Type B pancreatic cell (in vitro differentiated cells): ENCODE data around the gene TSC22D4. TPM values are rescaled to one million over a fixed set of nuclear protein-coding genes. Genes with fewer than 3 reads are reported as not detected.
"Not testable (repeated sequence)": the region's sequence is repeated elsewhere in the genome, so short reads cannot be mapped to it uniquely, and the experiment has no call there.

ENCODE experiments used
- DNase-seq: peaks from one replicate; pipeline ENCODE4 v3.0.0; 2021; ENCODE audit warnings: mixed read lengths; ENCODE audit not compliant: unreplicated experiment; ENCODE audit errors: extremely low spot score
- H3K27ac Mint-ChIP-seq: 2 replicates; pipeline ENCODE4 v1.8.0; 2021; ENCODE audit warnings: mild to moderate bottlenecking, mixed read lengths
- H3K27me3 Mint-ChIP-seq: 2 replicates; pipeline ENCODE4 v1.8.0; 2021; ENCODE audit warnings: mixed read lengths
- H3K36me3 Mint-ChIP-seq: 2 replicates; pipeline ENCODE4 v1.8.0; 2021; ENCODE audit warnings: mixed read lengths
- H3K4me1 Mint-ChIP-seq: one replicate; pipeline ENCODE4 v1.8.0; 2021; ENCODE audit warnings: mixed read lengths; ENCODE audit not compliant: unreplicated experiment
- H3K4me3 Mint-ChIP-seq: 2 replicates; pipeline ENCODE4 v1.8.0; 2021; ENCODE audit warnings: mild to moderate bottlenecking, mixed read lengths
- H3K9me3 Mint-ChIP-seq: 2 replicates; pipeline ENCODE4 v1.8.0; 2021; ENCODE audit warnings: mixed read lengths
- CTCF ChIP-seq: fragments of 200-600 bp; sonication (generic); conservative IDR thresholded peaks from 2 replicates; pipeline ENCODE4 v1.5.0; 2021; ENCODE audit warnings: antibody characterized with exemption, mild to moderate bottlenecking
- total RNA-seq: library from RNA; stranded (reverse); gene quantifications from 2 replicates; pipeline ENCODE4 v1.2.1, GENCODE V29; 2021; ENCODE audit warnings: low replicate concordance

TSC22D4 gene
- total RNA-seq, 1 donor from 2014 or later: 45.3 TPM

GRCh38 chr7:100444311-100445278, 34.4 kb downstream of the TSC22D4 start:
- Mint-ChIP-seq H3K27ac (peak overlapping the region; percentile 75), H3K4me1 (peaks cover 9% of the 10 kb centered on the region), H3K27me3 (no peaks in the 10 kb centered on the region), H3K4me3 (peak overlapping the region; percentile 5), H3K36me3 (no peaks in the 10 kb centered on the region), H3K9me3 (no peaks in the 10 kb centered on the region)
- DNase-seq: no peak
- TF ChIP-seq CTCF: no peak

- Mint-ChIP-seq H3K4me1 (peaks cover 9% of the 10 kb centered on the region), H3K27me3 (no peaks in the 10 kb centered on the region), H3K4me3 (peak overlapping the region; percentile 50), H3K9me3 (no peaks in the 10 kb centered on the region), H3K27ac (peak overlapping the region; percentile 85), H3K36me3 (no peaks in the 10 kb centered on the region)
- no peak for DNase-seq
- TF ChIP-seq CTCF: no peak
Measured at GRCh38 chr7:100443096-100443840, 35.7 kb downstream of the TSC22D4 start.

GRCh38 chr7:100441641-100442535, 37.1 kb downstream of the TSC22D4 start:
- Mint-ChIP-seq H3K27ac (peak overlapping the region; percentile 39), H3K4me3 (no peak overlapping the region), H3K9me3 (no peaks in the 10 kb centered on the region), H3K4me1 (peaks cover 9% of the 10 kb centered on the region), H3K27me3 (no peaks in the 10 kb centered on the region), H3K36me3 (no peaks in the 10 kb centered on the region)
- no peak for DNase-seq
- TF ChIP-seq CTCF: no peak

GRCh38 chr7:100439244-100439643, 39.8 kb downstream of the TSC22D4 start:
- not testable (repeated sequence) for H3K9me3 Mint-ChIP-seq, H3K4me3 Mint-ChIP-seq, DNase-seq, H3K36me3 Mint-ChIP-seq, H3K27ac Mint-ChIP-seq, H3K27me3 Mint-ChIP-seq
- peaks cover 17% of the 10 kb centered on the region for H3K4me1 Mint-ChIP-seq

- H3K4me1 Mint-ChIP-seq: peaks cover 18% of the 10 kb centered on the region
- DNase-seq, H3K27ac Mint-ChIP-seq, H3K9me3 Mint-ChIP-seq, H3K36me3 Mint-ChIP-seq, H3K27me3 Mint-ChIP-seq, H3K4me3 Mint-ChIP-seq: not testable (repeated sequence)
Measured at GRCh38 chr7:100438731-100439130, 40.3 kb downstream of the TSC22D4 start.

GRCh38 chr7:100438172-100438571, 40.8 kb downstream of the TSC22D4 start:
- Mint-ChIP-seq H3K27me3 (no peaks in the 10 kb centered on the region), H3K27ac (peak overlapping the region; percentile 61)
- TF ChIP-seq CTCF: no peak

More at GRCh38 chr7:100438172-100438571, 40.8 kb downstream of the TSC22D4 start:
- DNase-seq: no peak
- Mint-ChIP-seq H3K9me3 (no peaks in the 10 kb centered on the region), H3K4me3 (peak overlapping the region; percentile 48), H3K4me1 (peaks cover 18% of the 10 kb centered on the region), H3K36me3 (peaks cover 13% of the 10 kb centered on the region)
